ENCODE results near the gene ADRM1. TPM values are rescaled to one million over a fixed set of nuclear protein-coding genes. Genes with fewer than 3 reads are reported as not detected.

Gene ADRM1
- total and polyA plus RNA-seq, 10 of the 15 experiments (the other 5 are each of a cell fraction or from before 2014, with no cell fraction given) = 3.4 to 213 (median 95.9) TPM

GRCh38 chr20:62321521-62321948, 18.7 kb downstream of the ADRM1 start (continued):
- TF ChIP-seq ZNF687 (IDR thresholded peaks at IDR 0.05) (no peak), EZH2 (IDR thresholded peaks at IDR 0.05; ENCODE audit: borderline replicate concordance, control insufficient read depth, low read depth, low read length) (no peak), ASH2L (IDR thresholded peaks at IDR 0.05; ENCODE audit: borderline replicate concordance, low read depth) (no peak)

GRCh38 chr20:62321975-62322374, 19.2 kb downstream of the ADRM1 start:
- FAIRE-seq (no peak), ATAC-seq (no peak), DNase-seq (ENCODE audit: low read depth, low spot score) (no peak)
- Histone ChIP-seq H3K4me3 (no peak overlapping the region), H3K9me3 (replicated peaks; ENCODE audit: control insufficient read depth, insufficient read depth, low read length) (no peaks in the 10 kb centered on the region; the same call in 2 of the 3 replicates), H3K27me3 (replicated peaks in 1 of 2; ENCODE audit: control insufficient read depth in 2 of 2, insufficient read depth in 2 of 2, low read length in 1 of 2) (no peaks in the 10 kb centered on the region), H2AFZ (ENCODE audit: control insufficient read depth, low read depth, low read length) (no peak overlapping the region), H3K36me3 (ENCODE audit: control insufficient read depth in 2 of 2, insufficient read depth in 2 of 2, low read length in 1 of 2) (no peaks in the 10 kb centered on the region), H3K79me2 (ENCODE audit: control insufficient read depth, insufficient read depth, low read length) (no peaks in the 10 kb centered on the region), H3K4me1 (ENCODE audit: control insufficient read depth, insufficient read depth, low read length) (no peaks in the 10 kb centered on the region), H4K20me1 (ENCODE audit: control insufficient read depth, insufficient read depth) (no peaks in the 10 kb centered on the region), H3K27ac (ENCODE audit: control insufficient read depth, insufficient read depth) (no peak overlapping the region), H3K4me2 (ENCODE audit: control insufficient read depth, insufficient read depth) (no peak overlapping the region), H3K9ac (ENCODE audit: control insufficient read depth, insufficient read depth, low read length) (no peak overlapping the region)
- intact Hi-C loops (cut with micrococcal nuclease; ENCODE audit: unreplicated experiment) = no loop called here
- in situ Hi-C loops (cut with MboI) = no loop called here
- BruUV-seq (replicated peaks) = no TSS peak
- CTCF ChIA-PET = no interaction called here
- SMC1A ChIA-PET (ENCODE audit: uncharacterized antibody, unreplicated experiment) = no interaction called here
- no peak for TF ChIP-seq NBN (IDR thresholded peaks at IDR 0.05)
- WGBS (ENCODE audit: insufficient coverage, insufficient replicate concordance, low lambda C conversion rate, missing lambda C conversion rate) = 91% methylated on average over 8 of the region's 16 CpGs
- POLR2A ChIA-PET = no interaction called here
- RAD21 ChIA-PET (ENCODE audit: unreplicated experiment) = no interaction called here
